Panc1 (cell line): Measurements from ENCODE around the gene PRKCZ. TPM values are rescaled to one million over a fixed set of nuclear protein-coding genes. Genes with fewer than 3 reads are reported as not detected.

Experiments
- ATAC-seq: fragments of 200-7000 bp; cut with Tn5 transposase; 2 replicates; pipeline ENCODE4 v1.9.1; 2020; ENCODE audit warnings: mild to moderate bottlenecking, moderate library complexity
- BruUV-seq: library from RNA; stranded (reverse); fragments of 400-500 nt; replicated peaks from 2 replicates; lab custom pipeline; 2021; lab: Mats Ljungman, UMichigan
- CTCF ChIA-PET: fragments of 300-600 bp; sonication (Branson Sonifier 250); formaldehyde crosslinking; loops from one replicate; lab custom pipeline; 2022; ENCODE audit warnings: antibody characterized with exemption; lab: Charles Lee
- POLR2A ChIA-PET: fragments of 300-600 bp; sonication (Branson Sonifier 250); formaldehyde crosslinking; loops from one replicate; lab custom pipeline; 2022; ENCODE audit warnings: antibody characterized with exemption; lab: Charles Lee
- DNase-seq: peaks from one replicate; pipeline ENCODE4 v3.0.0-alpha.2; 2010; ENCODE audit warnings: low read depth, low spot score
- H3K27ac ChIP-seq: 2 replicates; pipeline ENCODE4 v1.5.1; 2011; ENCODE audit warnings: mild to moderate bottlenecking, low read length, inconsistent platforms
- H3K27me3 ChIP-seq: fragments of 200-500 bp; sonication (Bioruptor generic); 2 replicates; pipeline ENCODE4 v1.6.0; 2014; ENCODE audit warnings: low read length, inconsistent platforms; ENCODE audit not compliant: control insufficient read depth, insufficient read depth
- H3K36me3 ChIP-seq: fragments of 200-500 bp; sonication (Bioruptor generic); 2 replicates; pipeline ENCODE4 v1.5.1; 2014; ENCODE audit warnings: inconsistent platforms, mild to moderate bottlenecking, low read length, moderate library complexity; ENCODE audit not compliant: control insufficient read depth, insufficient read depth
- H3K4me1 ChIP-seq: 2 replicates; pipeline ENCODE4 v1.5.1; 2011; ENCODE audit warnings: inconsistent platforms, mild to moderate bottlenecking, low read length, moderate library complexity; ENCODE audit not compliant: control insufficient read depth, insufficient read depth
- H3K4me3 ChIP-seq, 2 experiments: 2 replicates each; pipeline ENCODE4 v1.5.1; 2011 to 2012; ENCODE audit warnings: low read depth in 2 of 2, low read length in 2 of 2, mild to moderate bottlenecking in 2 of 2, inconsistent platforms in 1 of 2, moderate library complexity in 1 of 2
- H3K9me3 ChIP-seq: fragments of 200-500 bp; sonication (Bioruptor generic); 2 replicates; pipeline ENCODE4 v1.5.1; 2014; ENCODE audit warnings: low read depth, mild to moderate bottlenecking, inconsistent platforms, low read length, moderate library complexity; ENCODE audit not compliant: control insufficient read depth, insufficient read depth
- CTCF ChIP-seq: fragments of 450-650 bp; IDR thresholded peaks from 2 replicates; pipeline ENCODE4 v1.5.1; 2017; ENCODE audit warnings: mild to moderate bottlenecking
- POLR2AphosphoS5 ChIP-seq: IDR thresholded peaks from 2 replicates; pipeline ENCODE4 v1.6.1; 2012; ENCODE audit warnings: mild to moderate bottlenecking, low read depth, low read length, moderate library complexity
- REST ChIP-seq, 2 experiments: IDR thresholded peaks; 2 replicates each; pipeline ENCODE4 v1.6.1; 2011 to 2012; ENCODE audit warnings: low read depth in 2 of 2, control low read depth in 1 of 2, low read length in 1 of 2, mild to moderate bottlenecking in 1 of 2, moderate library complexity in 1 of 2; ENCODE audit not compliant: insufficient read depth in 1 of 2
- SIN3A ChIP-seq: IDR thresholded peaks from 2 replicates; pipeline ENCODE4 v1.6.1; 2012; ENCODE audit warnings: low read depth, mild to moderate bottlenecking, low read length, moderate library complexity, borderline replicate concordance; ENCODE audit not compliant: insufficient read depth
- TCF7L2 ChIP-seq: IDR thresholded peaks from 2 replicates; pipeline ENCODE4 v1.6.1; 2011; ENCODE audit warnings: mild to moderate bottlenecking, low read depth, low read length, inconsistent platforms
- in situ Hi-C: cut with HindIII; loops from 2 replicates; pipeline ENCODE4 v1.10.0; 2016; ENCODE audit warnings: low sequenced_read_pairs, low pct_unique_long_range_greater_than_20kb
- intact Hi-C: fragments of 100-400 bp; cut with micrococcal nuclease; formaldehyde crosslinking; loops from one replicate; pipeline ENCODE4 v1.10.0; 2022; ENCODE audit not compliant: unreplicated experiment
- total RNA-seq: library from RNA; stranded (reverse); gene quantifications from one replicate; pipeline ENCODE4 v1.2.1, GENCODE V29; 2021; ENCODE audit not compliant: unreplicated experiment

The PRKCZ gene
- total RNA-seq, 1 experiment from 2014 or later, result 26.7 TPM

- intact Hi-C loops, result no loop called here
- CTCF ChIA-PET, result interaction anchor here (0.6 kb wide), 1 partner anchor 51 kb away, joined by 3 read pairs; no protein-coding TSS in a partner anchor
Measured at GRCh38 chr1:2134266-2134620, 84.0 kb downstream of the PRKCZ start.

GRCh38 chr1:2134621-2135307 lies 84.6 kb downstream of the PRKCZ start:
- DNase-seq (no peak), ATAC-seq (no peak)
- no peaks in the 10 kb centered on the region for H3K9me3 ChIP-seq
- TF ChIP-seq REST (IDR thresholded peaks at IDR 0.05; ENCODE audit: insufficient read depth in 1 of 2, low read depth in 2 of 2, low read length in 1 of 2), result no peak
- TF ChIP-seq CTCF, result no peak
- TF ChIP-seq TCF7L2, result no peak
- no peak for TF ChIP-seq SIN3A
- TF ChIP-seq POLR2AphosphoS5, result no peak
- H3K4me1 ChIP-seq, result peaks cover 11% of the 10 kb centered on the region
- in situ Hi-C loops, result no loop called here
- POLR2A ChIA-PET, result no interaction called here
- no peak overlapping the region for H3K27ac ChIP-seq
- no TSS peak for BruUV-seq
- no peak overlapping the region for H3K4me3 ChIP-seq
- intact Hi-C loops, result no loop called here
- CTCF ChIA-PET, result interaction anchor here (0.6 kb wide), 1 partner anchor 51 kb away, joined by 3 read pairs; no protein-coding TSS in a partner anchor
- no peaks in the 10 kb centered on the region for H3K27me3 ChIP-seq
- H3K36me3 ChIP-seq, result no peaks in the 10 kb centered on the region

More at GRCh38 chr1:2134266-2134620, 84.0 kb downstream of the PRKCZ start:
- Histone ChIP-seq H3K36me3 (no peaks in the 10 kb centered on the region), H3K9me3 (no peaks in the 10 kb centered on the region), H3K27ac (peak overlapping the region; percentile 71; the same call in 1 of the 2 replicates), H3K4me1 (peaks cover 11% of the 10 kb centered on the region), H3K4me3 (no peak overlapping the region), H3K27me3 (no peaks in the 10 kb centered on the region)
- ATAC-seq (no peak), DNase-seq (no peak)
- TF ChIP-seq REST (IDR thresholded peaks at IDR 0.05; ENCODE audit: insufficient read depth in 1 of 2, low read depth in 2 of 2, low read length in 1 of 2) (no peak), SIN3A (no peak), TCF7L2 (no peak), CTCF (no peak), POLR2AphosphoS5 (no peak)
- POLR2A ChIA-PET, result no interaction called here
- in situ Hi-C loops, result no loop called here
- no TSS peak for BruUV-seq
